ENCODE measurements around the gene DMC1.
"Not testable (repeated sequence)": the region's sequence is repeated elsewhere in the genome, so short reads cannot be mapped to it uniquely, and the experiment has no call there.

The DMC1 gene

GRCh38 chr22:38569972-38570778 is at the start of gene DMC1:
Gene DMC1 (minus strand): TSS chr22:38570183. CDS start chr22:38568256, 1,927 bp downstream.
- peak; percentile 90 for DNase-seq

DNA sequence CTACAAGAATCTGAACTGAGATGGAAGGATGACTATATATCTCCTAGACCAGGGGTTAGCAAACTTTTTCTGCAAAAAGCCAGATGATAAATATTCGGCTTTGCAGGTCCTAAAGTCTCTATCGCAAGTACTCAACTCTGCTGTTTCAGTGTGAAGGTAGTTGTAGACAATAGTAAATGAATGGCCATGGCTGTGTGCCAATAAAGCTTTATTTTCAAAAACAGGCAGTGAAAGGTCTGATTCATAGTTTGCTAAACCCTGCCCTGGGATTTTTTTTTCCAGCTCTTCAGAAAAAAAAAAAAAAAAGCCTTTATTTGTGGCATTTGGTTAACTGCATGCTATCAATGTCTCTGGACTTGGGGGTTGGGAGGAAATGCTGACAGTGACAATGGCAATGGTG is 48.7 kb upstream of the DMC1 start:
- DNase-seq: no peak

- DNase-seq: no peak
Observed at GRCh38 chr22:38618258-38618657, 48.3 kb upstream of the DMC1 start.

DNA sequence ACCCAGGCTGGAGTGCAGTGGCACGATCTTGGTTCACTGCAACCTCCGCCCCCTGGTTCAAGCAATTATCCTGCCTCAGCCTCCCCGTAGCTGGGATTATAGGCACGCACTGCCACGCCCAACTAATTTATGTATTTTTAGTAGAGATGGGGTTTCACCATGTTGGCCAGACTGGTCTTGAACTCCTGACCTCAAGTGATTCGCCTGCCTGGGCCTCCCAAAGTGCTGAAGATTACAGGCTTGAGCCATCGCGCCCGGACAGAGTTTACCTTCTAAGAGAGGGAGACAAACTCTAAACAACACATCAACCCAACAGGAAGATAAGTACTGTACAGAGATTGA is 45.1 kb upstream of the DMC1 start:
- DNase-seq: not testable (repeated sequence)

GRCh38 chr22:38614332-38615063 is 44.5 kb upstream of the DMC1 start:
- DNase-seq: no peak

DNA sequence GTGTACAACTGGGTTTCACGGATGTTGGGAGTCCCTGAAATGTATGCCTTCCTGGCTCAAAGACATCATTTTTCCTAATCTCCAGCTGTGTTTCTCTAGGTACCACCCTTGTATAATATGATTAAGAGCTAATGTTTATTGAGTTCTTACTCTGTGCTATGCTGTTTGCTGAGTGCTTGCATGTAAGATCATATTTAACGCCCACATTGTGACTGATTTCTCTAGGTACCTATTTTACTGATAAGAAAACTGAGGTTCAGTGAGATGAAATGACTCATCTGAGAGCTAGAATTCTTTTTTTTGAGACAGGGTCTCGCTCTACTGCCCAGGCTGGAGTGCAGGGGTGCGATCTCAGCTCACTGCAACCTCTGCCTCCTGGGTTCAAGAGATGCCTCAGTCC is 43.6 kb upstream of the DMC1 start:
- no peak for DNase-seq

DNA sequence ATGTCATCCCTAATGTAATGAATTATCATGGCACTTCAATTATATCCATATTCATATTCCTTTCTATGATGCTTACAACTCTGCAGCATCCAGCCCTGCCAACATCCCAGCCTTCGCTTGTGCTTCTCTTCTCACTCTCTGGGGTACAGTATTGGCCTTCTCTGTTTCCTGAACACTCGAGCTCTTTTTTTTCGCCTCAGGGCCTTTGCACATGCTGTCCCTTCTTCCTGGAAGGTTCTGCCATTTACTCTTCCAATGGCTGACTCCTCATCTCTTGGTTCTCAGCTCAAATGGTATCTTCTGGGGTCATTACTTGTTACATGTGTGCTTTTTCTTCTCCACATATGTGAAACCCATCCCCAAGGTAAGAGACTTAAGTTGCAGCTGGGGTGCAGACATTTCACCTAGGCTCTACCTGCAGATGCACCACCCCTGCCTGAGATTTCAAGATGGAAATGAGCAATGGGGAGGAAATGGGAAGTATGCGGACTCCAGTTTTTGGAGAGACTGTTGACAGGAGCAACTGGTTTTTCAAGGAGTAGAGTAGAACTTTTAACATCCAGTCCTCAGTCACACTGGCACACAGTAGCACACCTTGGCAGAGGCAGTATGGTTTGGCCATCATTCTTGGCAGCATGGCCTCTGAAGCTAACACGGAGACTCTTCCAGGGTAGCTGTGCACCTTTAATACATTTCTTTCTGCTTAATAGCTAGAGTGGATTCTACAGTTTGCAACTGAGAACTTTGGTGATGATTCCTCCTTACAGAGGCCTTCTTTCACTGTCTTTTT is 42.4 kb upstream of the DMC1 start:
- DNase-seq: no peak

DNA sequence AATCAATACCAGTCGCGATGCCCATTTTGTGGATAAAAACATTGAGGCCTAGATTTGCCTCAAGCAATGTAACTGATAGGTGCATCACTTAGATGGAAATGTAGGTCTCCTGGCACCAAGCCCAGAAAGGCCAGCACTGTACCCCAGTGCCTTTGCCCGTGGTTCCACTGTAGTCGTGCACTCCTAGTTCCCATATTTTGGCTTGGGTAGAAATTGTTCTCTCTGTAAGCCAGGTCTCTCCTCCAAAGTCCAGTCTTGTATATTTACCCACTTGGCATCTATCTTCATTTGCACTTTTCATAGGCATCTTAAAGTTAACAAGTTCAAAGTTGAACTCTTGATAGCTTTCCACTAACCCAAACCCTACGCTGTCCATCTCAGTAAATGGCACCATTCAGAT is 41.6 kb upstream of the DMC1 start:
- no peak for DNase-seq

DNA sequence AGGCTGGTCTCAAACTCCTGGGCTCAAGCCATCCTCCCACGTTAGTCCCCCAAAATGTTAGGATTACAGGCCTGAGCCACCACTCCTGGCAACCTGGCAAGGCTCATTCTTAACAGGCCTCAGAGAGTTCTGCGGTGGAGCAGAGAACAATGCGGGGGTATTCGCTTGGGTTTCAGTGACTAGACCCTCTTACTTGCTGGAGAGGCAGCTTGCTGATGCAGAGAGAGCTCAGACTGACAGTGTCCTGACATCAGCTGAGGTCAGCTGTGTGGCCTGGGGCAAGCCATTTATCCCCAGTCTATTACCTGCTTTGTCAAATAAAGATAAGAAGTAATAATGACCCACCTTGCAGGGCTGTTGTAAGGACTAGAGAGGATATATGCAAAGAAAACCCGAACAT is 40.3 kb upstream of the DMC1 start:
- no peak for DNase-seq

- no peak for DNase-seq
Observed at GRCh38 chr22:38608992-38609750, 39.2 kb upstream of the DMC1 start.

DNA sequence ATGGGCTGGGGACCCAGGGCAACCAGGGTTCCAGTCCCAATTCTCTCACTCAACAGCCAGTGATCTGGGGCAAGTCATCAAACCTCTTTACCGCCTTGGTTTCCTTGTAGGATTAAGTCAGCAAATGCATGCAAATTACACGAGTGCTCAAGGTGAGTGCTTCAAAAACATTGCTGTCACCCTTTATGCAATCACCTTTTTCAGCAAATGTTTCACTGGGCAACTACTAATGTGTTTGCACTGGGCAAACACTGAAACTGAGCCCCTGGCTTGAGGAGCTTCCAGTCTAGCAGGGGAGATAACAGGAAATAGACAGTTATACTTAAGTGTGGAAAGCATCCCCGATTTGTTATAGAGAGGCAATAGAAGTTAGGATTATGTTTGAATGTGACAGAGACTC is 37.7 kb upstream of the DMC1 start:
- DNase-seq: no peak

- DNase-seq: no peak
Observed at GRCh38 chr22:38602166-38602565, 32.2 kb upstream of the DMC1 start.

DNA sequence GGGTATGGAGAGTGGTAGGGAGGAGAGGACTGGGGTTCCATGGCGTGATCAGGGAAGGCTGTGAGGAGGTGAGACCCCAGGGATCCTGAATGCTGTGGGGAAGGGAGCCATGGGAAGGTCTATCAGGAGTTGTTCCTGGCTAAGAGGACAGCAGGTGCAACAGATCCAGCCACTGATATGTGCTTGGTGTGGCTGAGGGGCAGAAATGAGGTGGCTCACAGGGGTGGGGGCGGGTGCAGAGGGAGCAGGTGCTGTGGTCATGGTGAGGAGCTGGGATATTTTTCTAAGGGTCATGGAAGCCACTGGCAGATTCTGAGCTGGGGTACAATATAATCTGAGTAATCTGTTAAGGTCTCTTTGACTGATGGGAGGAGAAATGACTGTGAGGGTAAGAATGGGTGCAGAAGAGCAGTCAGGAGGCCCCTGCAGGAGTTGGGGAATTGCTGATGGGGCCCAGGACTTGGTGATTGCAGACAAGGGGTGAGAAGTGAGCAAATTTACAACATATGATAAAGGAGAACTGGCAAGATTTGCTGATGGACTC is 31.3 kb upstream of the DMC1 start:
- DNase-seq: no peak

GRCh38 chr22:38599466-38599865 is 29.5 kb upstream of the DMC1 start:
- no peak for DNase-seq

- not testable (repeated sequence) for DNase-seq
Observed at GRCh38 chr22:38582923-38583322, 12.9 kb upstream of the DMC1 start.

GRCh38 chr22:38578505-38578904 is 8.5 kb upstream of the DMC1 start:
- DNase-seq: no peak

DNA sequence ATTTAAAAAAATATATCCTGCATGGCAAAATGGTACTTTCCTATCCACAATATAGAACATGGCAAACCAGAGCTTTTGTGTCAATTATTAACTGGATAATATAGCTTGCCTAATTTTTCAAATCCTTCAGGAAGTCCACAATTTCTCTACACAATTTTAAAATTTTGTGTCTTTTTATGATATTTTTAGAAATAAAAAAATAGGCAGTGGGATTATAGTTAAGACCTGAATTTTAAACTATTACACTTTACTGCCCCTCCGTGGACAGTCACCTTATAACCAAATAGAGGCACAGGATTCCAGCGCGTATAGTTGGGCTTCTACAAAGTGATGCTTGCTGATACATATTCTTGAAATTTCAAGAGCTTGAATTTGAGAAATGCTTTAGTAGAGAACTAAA is 2.1 kb upstream of the DMC1 start:
- DNase-seq: peak; percentile 50

DNA sequence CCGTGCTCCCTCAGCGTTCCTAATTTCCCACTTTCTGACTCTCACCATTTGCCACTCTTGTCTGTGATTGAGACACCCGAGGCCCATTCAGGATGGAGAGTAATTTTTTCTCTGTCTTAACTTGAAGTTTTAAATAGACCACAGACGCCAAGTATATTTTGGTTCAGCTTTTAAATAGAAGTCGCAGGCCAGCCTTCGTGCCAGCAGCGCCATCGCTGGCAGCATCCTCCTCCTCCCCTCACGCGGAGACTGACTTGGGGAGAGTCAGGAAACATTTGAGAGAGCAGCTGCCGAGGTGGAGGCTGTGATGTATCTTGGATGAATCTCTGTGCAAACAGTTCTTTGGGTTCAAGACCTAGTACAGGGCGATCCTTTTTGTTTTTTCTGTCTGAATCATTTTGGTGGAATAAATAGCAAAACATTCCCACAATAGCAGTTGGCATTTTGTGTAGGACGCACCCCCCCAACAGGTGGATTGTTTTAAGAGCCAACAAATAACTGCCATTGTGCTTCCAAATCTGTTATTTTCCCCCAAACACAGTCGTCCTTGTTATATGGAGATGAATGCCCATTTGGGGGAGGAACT is 889 bp upstream of the DMC1 start:
- no peak for DNase-seq

DNA sequence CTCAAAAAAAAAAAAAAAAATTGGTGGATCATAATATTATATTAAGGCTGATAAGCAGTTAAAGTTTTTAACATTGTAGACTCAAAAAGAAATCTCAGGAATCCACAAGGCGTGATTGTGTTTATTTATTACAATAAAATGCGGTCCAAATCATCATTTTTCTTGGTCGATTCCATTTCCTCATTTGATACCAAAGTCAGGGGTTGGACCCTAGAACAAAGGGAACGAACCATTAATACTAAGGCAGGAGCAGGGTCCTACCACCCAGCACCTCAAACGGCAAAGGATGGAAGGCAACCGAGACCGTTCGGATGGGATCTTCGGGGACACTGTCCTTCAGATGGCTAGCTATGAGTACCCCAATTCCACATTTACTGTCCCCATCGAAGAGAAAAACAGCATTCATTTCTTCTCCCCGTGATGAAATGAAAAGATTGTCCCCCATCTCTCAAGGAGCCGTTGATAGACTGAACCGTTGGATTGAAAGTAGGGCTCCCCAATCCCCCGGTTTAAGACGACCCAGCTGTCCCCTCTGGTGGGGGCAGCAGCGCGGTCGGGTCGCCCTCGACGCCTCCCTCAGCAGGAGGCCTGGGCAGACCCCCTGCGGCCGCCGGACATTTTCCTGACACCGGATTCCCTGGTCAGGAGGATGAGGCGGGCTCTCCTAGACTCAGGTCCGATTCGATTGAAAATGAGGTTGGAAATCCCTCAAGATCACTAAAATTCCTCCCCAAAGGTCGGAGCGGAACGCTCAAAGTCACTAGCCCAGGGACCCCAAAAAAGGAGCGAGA is 607 bp downstream of the DMC1 start:
- no peak for DNase-seq

DNA sequence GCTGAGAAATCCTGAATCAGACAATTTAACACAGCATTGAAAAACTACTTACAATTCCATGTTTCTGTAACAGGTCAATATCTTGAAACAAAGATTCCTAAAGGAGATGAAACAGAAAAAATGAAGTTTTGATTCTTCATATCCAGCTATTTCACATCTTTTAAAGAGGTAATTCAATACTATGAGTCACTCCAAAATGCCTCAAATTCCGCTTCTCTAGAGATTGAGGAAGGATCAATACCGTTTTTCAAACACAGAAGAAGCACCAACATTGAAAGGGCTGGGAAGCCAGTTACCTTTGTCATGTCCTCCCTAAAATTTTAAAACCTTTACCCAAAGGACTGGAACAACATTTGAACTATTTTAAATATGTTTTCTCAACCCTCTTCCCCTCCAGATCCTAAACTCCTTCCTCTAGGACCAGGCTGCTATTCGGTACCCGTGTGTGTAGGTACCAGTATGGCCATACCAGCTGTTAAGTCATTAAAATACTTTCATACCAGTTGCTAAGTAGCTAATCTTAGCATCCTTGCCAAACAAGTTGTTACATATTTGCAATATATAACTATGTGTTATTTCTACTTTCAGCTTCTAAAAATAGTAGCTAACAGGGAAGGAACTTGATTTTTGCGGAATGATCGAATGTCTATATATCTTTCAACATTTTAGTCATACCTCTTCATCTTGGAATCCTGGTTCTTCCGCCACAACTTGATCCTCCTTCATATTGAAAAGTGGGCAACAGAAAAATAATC is 2.3 kb downstream of the DMC1 start:
- DNase-seq: peak; percentile 53

Measured in fibroblast of skin of right biceps (primary cell).